Stimulated activated CD8-positive, alpha-beta memory T cell treated with anti-CD3 and anti-CD28 coated beads, Interleukin-15, amount 100 ng/mL, for 24 hours (primary cell): ENCODE data around the gene CIPC.
A peak's percentile ranks its signal among the peaks of the same experiment; 100 is the strongest.

Experiments
- DNase-seq: peaks from one replicate; pipeline ENCODE4 v3.0.0-alpha.2; 2020; ENCODE audit warnings: low read depth

The CIPC gene

DNA sequence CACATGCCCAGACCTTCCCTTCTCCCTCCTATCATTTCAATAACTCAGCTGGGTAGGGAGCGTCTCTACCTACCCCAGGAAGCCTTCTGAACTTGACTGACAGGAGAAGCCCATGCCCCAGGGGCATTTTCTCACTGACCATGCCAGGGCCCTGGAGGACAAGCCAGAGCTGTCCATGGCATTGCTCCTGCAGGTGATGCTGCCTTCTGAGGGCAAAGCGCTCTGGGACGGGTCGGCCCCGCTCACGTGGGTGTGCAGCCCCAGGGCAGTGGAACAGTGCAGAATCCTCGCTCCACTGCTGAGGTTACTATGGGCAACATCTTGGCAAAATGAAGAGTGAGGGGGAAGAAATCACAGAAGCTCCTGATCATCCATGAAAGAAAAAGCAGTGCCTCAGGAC lies 28.5 kb upstream of the CIPC start:
- DNase-seq: no peak

DNA sequence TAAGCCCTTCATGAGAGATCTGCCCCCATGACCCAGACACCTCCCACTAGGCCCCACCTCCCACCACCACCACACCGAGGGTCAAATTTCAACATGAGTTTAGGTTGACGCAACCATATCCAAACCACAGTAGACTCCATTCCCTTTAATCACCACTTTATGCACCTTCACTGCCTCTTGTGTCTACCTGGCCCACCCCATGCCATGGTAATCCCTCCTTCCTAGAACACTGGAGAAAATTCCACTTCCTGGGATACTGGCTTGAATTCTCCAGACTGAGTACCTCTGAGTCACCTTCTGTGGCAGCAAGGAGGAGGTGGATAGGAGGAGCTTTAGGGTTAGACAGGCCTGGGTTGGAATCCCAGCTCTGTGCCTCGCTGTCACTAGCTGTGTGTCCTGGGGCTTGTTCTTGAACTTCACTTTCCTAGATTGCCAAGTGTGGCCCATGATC lies 26.1 kb upstream of the CIPC start:
- no peak for DNase-seq

DNA sequence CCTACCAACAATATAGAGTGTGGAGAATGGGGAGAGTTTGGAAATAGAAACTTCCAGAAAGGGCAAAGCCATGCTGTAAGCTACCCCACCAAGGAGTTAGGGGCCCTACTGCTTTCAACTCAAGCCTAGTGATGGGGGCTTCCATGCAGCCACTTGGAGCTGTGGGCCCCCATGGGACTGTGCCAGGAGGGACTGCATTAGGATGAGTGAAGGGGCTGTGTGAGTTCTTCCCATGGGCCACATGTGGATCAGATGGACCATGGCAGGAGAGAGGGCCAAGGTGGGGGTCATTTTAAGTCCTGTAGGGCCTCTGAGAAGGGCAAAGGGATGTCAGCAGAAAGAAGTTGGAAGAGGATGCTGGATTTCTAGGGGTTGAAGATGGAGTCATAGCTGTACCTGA lies 23.1 kb upstream of the CIPC start:
- no peak for DNase-seq

DNA sequence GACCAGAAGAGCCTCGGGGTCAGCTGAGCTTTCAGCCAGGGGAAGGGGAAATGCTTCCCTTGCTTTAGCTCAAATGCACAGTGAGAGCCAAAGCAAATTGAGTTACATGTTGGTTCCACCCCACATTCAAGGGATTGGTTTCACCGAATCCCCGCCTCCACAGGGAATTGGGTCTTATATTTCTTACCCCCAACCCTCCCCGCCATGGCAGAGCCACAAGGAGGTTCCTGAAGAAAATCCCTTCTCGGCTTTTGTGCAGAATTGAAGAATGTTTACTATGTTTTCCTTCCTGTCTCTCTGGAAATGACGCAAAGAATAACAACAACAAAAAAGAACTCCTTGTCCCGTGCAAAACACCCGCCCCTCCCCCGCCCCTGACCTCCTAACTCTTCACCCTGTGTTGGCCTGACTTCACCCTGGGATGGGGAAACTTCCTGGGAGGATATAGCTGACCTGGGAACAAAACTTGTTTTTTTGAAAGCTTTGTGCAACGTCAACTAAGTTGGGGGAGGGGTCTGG lies 21.9 kb upstream of the CIPC start:
- no peak for DNase-seq

DNA sequence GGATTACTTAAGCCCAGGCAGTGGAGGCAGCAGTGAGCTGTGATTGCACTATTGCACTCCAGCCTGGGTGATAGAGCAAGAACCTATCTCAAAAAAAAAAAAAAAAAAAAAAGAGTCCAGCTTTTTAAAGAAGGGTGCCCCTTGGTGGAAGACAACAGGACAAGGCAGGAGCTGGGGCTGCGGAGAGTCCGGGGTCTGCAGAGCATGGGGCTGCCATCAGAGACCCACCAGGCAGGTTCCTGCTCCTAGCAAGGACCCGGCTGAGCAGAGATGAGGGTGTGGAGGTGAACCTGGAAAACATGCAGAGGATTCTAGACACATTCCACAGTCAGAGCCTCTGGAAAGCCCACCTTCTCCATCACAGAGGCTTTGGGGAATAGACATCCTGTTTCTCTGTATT lies 21.0 kb upstream of the CIPC start:
- DNase-seq: no peak

DNA sequence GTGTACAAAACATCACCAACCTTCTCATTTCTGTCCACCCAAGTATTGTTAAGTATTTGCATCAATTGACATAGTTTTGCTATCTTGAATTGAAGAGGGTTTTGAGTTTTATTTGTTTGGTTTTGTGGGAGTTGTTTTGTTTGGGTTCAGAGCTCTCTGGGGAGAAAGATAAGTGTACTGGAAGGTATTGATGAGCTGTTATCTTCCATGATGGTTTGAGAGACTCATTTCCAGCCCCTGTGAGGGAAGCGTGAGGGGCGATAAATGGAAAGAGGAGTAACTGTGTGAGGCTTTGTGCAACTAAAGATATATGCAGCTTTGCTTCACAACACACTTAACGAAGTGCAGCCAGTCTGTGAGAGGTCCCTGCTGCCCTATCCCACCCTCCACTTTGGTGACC lies 15.7 kb upstream of the CIPC start:
- no peak for DNase-seq

DNA sequence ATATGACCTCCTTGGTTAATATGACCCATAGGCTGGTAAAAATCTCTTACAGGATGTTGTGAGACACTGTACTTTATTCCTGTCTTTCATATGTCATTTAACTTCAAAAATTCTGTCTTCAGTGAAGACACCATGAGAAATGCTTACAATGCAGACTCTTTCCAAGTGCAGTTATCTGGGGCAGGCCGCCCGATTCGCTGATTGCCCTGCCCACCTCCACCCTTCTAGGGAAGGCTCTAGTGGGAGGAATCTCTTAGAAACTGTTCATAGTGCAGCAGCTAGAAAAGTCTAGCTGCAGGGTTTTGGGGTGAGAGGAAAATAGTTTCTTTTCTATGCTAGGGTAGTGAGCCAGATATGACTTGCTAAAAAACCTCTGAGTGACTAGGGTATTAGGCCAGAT lies 15.0 kb upstream of the CIPC start:
- DNase-seq: no peak

DNA sequence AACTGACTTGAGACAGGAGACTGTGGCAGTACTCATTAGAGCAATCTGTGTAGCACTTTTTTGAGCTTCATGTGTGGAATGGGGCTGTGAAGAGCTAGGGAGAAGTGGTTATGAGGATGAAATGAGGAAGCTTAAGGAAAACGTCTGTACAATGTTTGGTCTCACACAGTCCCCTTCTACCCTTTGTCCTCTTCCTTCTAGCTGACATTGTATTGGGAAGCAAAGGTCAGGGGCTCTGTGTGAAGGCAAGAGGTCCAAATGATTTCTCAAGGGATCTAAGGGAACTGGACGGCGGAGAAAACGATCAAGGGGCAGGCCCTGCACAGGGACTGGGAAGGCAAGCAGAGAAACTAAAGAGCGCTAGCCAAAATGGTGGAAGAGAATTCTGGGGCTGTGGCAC lies 13.1 kb upstream of the CIPC start:
- no peak for DNase-seq

DNA sequence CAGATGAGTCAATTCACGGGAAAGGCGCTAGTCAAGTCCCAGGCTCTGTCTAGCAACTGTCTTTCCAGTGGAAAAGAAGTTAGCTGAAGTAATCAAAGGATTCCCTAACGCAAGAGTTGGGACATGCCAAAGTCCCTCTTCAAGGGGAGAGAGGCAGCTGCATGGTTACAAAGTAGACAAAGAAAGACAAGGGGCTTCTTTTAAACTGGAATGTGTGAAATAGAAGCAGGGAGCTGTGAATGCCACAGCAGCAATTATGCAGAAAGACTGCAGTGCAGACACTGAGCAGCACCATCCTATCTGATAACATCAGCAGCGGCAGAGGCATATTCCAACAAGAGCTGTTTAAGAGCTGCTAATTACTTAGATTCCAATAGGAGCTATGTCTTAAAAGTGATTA lies 12.5 kb upstream of the CIPC start:
- no peak for DNase-seq

DNA sequence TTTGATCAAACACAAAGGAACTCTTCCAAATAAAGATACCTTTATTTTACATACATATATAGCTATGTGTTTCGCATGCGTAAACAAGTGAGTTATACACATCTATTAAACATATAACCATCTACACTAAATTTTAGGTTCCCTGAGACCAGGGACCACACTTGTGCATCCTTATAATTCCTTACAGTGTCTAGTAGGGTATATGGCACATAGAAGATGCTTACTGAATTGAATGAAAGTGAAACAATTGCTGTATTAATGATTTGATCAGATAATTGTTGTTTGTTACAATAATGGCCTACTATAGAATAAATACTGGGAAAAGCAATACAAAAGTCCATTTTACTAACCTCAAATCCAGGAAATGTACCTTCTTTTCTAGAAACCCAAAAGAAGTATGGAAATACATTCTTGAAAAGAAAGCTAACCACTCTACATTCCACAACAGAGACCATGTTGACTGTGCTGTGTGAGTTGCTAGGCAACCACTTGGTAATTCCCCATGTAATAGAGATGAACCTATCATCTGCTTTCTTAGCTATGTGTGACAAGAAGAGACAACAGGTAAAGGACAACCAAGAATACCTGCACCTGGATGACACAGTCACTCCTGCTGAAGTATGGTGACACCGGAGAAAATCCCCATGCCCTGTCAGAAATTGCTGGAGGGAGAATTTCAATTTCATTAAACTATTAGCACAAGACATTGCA lies 11.9 kb upstream of the CIPC start:
- no peak for DNase-seq

DNA sequence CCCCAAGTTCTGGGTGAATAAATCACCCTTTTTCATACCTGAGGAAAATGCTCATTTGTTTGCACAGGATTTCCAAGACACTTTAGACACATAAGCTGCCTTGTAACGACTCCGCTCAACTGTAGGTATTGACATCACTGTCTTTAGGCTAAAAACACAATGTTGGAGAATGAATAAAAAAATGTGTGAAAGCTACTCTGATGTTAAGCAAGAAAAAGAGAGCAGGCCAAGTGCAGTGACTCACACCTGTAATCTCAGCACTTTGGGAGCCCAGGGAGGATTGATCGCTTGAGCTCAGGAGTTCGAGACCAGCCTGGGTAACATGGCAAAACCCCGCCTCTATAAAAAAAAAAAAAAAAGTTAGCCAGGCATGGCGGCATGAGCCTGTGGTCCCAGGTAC lies 11.1 kb upstream of the CIPC start:
- DNase-seq: no peak

DNA sequence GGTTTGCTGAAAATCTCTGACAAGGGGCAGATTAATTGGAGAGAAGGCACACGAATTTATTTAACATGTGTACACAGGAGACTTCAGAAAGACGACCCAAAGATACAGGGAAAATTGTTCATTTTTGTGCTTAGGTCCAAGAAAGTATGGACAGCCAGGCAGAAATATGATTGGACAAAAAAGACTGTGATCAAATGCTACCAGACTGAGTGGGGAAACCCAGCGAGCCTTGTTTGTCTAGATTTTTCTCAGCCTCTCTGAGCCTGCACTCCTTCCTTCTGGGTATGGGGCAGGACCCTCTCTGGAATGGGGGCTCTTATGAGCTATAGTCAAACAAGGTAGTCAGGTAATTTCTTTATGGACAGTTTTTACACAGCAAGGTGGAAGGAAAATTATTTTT lies 10.4 kb upstream of the CIPC start:
- DNase-seq: no peak

DNA sequence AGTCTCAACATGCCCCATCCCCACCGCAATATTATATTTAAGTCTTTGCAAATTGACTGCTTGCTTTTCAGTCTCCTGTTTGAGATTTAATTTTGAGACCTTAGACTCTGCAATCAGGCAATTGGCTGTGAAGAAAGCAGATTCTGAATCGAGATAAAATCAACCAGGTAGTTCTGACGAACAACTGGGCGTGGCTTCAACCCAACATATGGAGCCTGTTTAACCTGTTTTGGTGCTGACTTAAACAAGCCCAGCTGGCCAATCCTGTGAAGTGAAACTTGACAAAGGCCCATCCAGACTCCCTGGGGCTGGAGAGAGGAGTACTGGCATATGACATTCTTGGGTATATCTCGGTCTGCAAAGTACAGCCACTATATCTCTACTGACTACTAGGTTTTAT lies 9.8 kb upstream of the CIPC start:
- no peak for DNase-seq

DNA sequence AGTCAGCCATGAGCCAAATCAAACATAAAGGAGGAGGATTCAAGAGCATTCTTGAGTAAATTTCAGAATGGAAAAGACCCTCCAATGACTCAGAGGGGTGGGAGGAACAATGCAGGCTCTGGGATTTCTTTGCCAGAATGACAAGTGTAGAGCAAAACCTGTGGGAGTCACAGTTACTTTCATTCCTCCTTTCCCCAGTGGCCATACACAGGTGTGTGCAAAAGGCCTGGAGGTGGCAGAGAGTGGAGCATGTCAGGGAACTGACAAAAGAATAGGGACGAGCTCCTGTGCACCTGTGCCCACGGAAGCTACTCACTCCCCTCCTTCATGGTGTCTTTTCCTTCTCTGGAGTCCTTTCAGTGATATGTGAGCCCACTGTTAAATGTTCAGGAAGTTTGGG lies 9.4 kb upstream of the CIPC start:
- DNase-seq: no peak

DNA sequence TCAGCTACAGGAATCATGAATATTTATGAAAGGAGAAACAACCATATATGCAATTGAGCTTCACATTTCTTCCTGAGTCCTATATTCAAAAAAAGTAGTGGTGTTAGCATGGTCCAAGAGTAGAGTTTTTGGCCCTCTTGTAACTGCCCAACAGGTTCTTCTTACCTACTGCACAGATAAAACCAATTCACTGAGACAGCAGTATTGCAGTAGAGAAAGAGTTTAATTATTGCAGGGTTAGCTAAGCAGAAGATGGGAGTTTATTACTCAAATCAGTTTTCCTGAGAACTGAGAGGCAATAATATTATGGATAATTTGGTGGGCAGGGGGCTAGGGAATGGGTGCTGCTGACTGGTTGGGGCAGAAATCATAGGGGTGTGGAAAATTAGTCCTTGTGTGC lies 6.5 kb upstream of the CIPC start:
- no peak for DNase-seq

DNA sequence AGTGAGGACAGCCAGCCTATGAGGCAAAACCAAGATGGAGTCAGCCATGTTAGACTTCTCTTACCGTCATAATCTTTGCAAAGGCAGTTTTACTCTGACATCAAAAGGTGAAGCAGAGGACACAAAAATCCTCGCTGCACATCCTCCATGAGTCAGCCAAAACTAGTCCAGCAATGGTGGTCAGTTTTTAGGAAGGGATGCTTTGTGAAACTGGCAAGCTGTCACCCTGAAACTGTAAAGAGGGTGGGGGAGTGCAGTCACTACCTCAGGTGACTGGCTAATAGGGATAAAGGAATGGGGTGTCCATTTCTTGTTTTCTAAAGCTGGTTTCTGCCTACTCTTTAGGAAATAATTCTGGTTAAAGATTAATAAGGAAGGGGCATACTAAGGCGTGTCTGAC lies 5.4 kb upstream of the CIPC start:
- no peak for DNase-seq

DNA sequence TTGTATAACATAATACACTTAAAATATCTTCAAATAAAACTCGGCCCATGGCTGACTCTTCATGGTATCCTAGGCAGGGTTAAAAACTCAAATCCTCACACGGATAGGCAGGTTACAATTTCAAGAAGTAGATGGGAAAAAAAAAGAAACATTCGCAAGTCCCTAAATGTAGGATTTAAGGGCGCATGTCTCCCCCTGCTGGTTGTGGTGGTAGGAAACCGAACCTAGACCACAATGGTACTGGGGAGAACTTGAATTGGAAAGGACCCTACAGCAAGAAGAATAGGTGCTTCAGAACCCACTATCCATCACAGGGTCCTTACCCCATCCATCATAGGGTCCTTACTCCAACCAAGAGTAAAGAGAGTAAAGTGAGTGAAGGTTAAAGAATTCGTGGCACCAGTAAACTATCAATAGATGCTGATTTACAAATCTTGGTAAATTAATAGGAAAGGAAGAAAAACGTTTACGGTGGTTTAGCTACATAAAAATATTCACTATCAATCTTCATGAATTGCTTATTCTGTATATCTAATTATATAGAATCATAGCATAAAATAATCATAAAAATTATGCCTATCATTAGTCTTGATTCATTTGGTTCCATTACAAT lies 3.3 kb upstream of the CIPC start:
- DNase-seq: peak; percentile 38

DNA sequence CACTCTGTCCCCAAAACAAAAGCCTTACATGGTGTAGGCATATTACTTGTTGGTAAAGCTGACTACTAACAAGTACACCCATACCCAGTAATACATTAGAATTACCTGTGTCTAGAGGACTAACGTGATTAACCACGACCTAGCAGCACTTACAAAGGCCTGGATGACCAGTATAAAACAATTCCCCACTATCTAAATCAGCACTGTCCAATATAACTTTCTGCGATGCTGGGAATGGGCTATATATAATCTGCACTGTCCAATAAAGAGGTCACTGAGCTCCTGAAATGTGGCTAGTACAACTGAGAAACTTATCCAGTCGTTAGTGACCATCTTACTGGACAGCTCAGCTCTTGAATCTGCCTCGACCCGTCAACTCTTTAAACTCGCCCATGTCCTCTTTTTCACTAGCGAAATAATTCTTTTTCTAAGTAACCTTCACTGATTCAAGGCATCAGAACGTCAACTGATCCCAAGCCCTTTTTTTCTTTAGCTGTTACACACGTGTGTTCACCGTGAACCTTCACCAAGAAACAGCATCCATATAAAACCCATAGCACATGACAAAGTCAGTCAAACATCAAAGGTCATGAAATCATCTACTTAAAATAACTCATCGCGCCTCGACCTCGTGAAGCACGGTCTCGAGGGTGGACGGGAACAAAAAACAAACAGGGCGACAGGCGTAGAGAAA lies 905 bp upstream of the CIPC start:
- no peak for DNase-seq

DNA sequence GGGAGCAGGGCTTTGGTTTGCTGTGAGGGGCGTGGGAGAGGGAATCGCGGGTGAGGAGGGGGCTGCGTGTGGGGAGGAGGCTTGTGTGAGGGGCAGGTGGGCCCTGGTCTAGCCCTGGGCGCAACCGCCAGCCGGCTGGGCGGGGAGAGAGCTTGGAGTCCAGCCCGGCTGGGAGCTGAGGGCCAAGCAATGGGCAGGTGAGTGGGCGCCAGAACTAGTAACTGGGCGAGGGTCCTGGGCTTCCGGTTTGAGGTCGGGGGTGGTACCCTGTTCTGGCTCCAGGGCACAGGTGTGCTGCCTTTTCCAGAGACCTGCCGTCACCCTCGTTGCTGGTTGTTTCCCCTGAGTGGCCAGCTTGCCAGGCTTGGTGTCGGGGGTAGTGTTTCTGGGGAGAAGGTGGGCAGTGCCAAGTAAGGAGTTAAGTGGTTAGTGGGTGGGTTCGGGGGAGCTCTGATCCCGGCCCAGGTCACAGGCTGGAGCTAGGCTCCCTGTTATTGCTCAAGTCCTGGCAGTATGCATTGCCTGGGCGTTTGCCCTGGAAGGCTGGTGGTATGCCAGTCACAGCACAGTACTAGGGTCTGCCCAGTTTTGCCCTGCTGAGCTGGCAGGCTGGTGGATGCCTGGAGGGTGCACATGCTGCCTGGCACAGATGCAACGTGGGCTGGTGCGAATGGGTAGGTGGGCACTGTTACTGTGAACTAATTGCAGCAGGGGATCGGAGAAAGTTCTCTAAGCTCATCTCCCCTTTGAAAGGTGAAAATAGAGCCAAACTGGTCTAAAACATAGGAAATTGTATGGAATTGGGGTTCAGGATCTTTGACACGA lies 683 bp downstream of the CIPC start:
- peak; percentile 8 for DNase-seq

DNA sequence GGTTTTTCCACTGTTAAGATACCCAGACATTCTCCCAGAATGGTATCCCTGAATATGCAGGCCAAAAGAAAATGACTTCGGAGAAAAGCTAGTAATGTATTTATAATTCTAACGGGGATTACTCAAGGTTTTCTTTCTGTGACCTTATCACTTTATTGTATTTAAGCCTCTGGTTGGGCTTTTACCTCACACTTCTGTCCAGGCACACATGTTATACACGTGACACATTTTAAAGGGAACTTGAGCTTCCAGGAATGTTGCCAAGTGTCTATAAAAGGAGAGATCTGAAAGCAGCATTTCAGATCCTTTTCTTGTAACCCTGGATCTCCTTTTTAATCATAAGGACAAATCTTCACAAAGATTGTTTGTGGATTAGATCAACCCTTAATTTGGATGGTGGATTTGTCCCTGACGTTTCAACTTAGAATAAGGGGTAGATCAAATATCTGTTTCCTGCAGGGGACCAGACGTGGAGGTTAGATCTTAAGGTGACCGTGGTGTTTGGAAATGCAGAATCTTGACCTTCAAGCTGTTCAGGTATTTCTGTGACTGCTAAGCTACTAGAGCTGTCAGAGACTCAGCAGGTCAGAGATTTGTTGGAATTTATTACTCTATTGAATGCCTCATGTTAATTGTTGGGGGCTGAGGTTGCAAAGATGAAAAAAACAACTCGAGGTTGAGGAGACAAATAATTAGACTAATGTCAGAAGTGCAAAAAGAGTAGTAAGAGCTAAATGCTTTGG lies 1.5 kb downstream of the CIPC start:
- no peak for DNase-seq

DNA sequence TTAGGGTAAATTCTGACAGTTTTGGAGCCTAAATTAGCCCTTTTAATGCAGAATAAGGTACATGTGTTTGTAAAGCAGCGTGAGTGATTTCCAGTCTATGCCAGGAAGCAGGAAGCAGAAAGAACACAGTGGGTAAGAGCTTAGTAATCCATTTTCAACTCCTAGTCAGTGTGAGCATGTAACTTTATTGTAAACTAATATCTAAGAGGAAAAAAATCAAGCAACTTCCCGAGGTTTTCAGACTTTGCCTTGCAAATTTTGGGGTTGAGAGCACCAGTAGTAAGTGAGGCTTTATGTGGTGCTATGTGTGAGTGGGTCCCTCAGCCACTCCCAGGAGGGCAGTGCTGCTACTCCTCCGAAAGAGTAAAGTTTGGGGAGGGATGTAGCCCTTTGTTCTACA lies 2.9 kb downstream of the CIPC start:
- DNase-seq: no peak

DNA sequence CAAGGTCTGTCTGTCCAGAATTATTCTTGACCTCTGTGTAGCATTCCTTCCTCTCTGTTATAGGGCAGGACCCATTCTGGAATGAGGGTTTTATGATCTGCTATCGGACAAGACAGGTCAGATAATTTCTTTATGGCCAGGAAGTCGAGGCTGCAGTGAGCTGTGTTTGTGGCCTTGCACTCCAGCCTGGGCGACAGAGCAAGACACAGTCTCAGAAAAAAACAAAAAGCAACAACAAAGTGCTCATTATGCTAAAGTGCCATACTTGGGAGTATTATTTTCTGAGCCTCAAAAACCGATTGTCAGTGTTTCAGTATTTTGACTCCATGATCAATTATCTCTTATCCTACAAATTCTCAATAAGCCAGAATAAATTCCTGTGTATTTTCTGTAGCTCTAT lies 4.1 kb downstream of the CIPC start:
- no peak for DNase-seq
